KOPT-K1 (cell line): Measurements from ENCODE around the gene MED27.

Source experiments
- H3K27ac ChIP-seq: fragments of 200-600 bp; sonication (generic); 2 replicates; pipeline ENCODE4 v1.5.1; 2016; ENCODE audit warnings: antibody characterized with exemption, mild to moderate bottlenecking, low read depth, low read length; ENCODE audit not compliant: poor library complexity, severe bottlenecking
- H3K36me3 ChIP-seq: fragments of 200-600 bp; sonication (generic); 2 replicates; pipeline ENCODE4 v1.5.1; 2017; ENCODE audit warnings: antibody characterized with exemption, mild to moderate bottlenecking, low read length, moderate library complexity; ENCODE audit not compliant: insufficient read depth
- H3K9me3 ChIP-seq: fragments of 200-600 bp; sonication (generic); 2 replicates; pipeline ENCODE4 v1.5.1; 2017; ENCODE audit warnings: antibody characterized with exemption, low read length, mild to moderate bottlenecking; ENCODE audit not compliant: insufficient read depth, poor library complexity, severe bottlenecking

Gene MED27, protein sequence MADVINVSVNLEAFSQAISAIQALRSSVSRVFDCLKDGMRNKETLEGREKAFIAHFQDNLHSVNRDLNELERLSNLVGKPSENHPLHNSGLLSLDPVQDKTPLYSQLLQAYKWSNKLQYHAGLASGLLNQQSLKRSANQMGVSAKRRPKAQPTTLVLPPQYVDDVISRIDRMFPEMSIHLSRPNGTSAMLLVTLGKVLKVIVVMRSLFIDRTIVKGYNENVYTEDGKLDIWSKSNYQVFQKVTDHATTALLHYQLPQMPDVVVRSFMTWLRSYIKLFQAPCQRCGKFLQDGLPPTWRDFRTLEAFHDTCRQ

DNA sequence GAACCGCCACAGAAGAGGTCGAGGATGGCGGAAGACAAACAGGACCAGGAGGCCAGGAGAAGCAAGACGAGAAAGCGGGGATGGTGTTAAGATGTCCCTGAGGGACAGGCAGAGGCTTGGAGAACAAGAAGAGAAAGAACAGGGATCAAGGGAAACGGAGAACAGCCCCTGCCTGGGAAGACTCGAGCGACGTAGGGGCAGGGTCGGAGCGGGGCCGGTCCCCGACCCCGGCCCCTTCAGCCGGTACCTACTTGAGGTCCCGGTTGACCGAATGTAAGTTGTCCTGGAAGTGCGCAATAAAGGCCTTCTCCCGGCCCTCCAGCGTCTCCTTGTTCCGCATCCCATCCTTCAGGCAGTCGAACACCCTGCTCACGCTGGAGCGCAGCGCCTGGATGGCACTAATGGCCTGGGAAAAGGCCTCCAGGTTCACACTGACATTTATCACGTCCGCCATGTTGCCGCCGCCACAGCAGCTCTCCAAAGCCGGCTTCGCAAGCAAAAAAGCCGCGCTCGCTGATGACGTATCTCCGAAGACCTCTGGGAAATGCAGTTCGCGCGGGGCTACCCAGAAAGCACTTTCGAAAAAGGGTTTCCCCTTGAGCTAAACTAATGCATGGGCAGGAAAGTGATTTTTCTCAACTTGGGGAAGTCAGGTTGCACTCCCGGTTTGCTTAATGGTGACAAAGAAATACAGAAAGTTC lies at the start of gene MED27:
Gene MED27, minus strand, starts transcription at position 477 of the 701 bp plus-strand sequence. Its CDS starts 23 bp downstream, at position 454.
- H3K27ac ChIP-seq: peak within 1 kb of the TSS; percentile 54
- no peaks in the 10 kb centered on the region for H3K9me3 ChIP-seq
- H3K36me3 ChIP-seq: peaks cover 27% of the 10 kb centered on the region

DNA sequence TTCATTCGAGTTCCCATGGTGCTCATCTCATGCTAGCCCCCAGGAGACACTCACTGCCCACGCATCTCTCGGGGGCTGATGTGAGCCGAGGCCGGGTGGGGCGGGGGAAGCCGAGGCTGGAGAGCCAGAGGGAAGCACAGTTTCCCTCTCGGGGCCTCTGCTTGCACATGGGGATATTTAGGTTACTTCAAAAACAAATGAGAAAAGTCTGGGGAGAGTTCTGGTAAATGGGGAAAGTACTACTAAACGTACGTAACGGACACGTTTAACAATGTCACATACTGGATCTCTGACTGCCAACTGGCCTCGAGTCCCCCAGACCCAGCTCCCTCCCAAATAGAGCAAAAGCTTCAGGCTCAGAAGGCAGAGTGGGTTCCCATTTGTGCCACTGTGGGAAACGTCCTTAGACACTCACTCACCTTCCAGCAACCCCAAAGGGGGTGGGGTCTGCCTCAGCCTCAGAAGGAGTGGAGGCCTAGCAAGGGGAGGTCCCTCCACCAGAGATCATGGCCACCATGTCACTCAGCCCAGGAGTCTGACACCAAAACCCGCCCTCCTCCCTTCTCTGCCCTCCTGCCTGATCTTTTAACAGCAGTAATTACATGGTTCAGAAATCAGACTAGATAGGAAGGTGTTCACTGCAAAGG lies 48.3 kb upstream of the MED27 start:
- no peaks in the 10 kb centered on the region for H3K36me3 ChIP-seq
- H3K27ac ChIP-seq: no peak overlapping the region
- no peaks in the 10 kb centered on the region for H3K9me3 ChIP-seq

DNA sequence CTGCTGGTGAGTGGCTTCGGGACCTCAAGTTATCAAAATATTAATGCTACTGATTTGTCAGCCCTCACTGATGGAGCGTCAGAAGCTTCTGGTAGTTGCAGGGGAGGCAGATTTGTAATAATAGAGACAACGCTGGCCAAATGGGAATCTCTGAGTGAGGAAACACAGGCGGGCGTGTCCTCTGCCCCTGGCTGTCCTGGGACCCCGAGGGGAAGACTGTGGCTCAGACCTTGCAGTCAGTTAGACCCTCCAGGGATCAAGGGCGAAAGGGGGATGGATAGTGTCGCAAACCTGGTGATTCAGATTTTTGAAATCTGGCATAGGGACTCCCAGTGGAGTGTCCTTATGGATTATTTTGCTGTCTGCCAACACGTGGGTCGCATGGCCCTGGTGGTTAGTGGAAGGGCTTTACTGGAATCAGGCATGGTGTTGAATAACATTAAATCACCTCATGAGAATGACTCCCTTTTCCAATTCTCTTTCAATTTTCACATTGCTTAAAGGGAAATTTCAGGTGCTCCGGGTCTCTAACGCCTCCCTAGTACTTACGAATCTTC lies 47.1 kb upstream of the MED27 start:
- no peaks in the 10 kb centered on the region for H3K36me3 ChIP-seq
- no peaks in the 10 kb centered on the region for H3K9me3 ChIP-seq
- H3K27ac ChIP-seq: no peak overlapping the region

DNA sequence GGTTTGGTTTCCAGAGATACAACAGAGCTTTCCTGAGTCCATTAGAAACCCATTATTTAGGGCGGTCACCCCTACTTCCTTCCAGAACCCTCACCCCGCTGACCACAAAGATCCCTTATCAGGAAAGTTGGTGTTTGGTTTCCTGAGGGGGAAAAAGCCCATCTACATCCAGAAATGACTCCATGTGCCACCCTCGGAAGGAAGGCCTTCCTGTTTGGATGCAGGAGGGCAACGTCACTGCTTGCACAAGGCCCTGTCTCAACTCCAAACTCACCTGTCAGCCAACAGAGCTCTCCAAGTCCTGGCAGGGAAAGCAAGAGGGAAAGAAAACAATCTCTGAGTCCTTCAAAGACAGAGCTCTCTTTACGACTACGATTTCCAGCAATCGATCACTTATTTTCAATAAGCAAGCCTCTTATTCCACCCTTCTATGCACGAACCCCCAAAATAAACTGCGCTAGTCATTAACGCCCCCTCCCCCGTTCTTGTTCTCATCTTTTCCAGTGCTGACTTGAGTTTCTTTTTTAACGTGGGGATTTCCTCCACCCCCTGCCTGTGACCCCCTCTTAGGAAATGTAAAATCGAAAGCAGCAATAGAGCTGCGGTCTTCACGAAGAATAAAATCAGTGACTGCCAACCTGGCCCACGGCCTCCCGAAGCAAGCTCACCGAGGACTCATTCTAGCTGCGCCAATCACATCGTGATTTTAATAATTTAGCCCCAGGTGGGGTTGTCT lies 46.4 kb upstream of the MED27 start:
- H3K9me3 ChIP-seq: no peaks in the 10 kb centered on the region
- H3K36me3 ChIP-seq: no peaks in the 10 kb centered on the region
- H3K27ac ChIP-seq: no peak overlapping the region

DNA sequence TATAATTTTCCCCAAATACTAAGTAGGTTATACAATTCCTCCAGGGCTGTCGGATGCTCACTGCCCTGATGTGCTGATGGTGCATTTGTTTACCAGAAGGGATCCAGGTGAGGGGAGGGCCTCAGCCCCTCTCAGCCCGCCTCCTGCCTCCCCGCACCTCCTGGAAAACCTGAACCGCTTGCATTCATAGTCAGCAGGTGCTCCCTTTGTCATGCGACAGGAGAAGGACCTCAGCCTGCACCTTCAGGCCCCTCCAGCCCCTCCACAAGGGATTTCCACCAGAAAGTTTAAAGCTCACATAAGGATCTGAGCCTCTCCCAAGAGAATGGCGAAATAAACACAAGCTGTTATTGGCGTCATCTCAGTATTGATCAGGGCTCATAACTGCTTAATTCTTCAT lies 45.7 kb upstream of the MED27 start:
- no peaks in the 10 kb centered on the region for H3K36me3 ChIP-seq
- H3K9me3 ChIP-seq: no peaks in the 10 kb centered on the region
- no peak overlapping the region for H3K27ac ChIP-seq

DNA sequence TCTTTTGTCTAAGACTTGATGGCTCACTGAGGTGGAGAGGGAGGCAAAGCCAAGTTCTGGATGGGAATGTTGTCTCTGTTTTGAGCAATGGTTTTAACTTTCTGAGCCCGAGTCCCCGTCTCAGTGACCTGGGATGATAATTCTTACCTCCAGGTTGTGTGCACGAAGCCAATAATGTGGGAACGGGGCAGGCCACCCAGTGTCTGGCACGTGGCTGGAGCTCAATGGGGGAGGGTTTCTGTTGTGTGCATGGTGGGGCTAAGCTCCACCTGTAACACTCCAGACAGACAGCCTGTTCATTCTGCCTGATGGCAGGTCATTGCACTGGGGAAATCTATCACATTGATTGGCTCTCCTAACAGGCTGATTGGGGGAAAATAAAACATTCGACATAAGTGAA lies 45.1 kb upstream of the MED27 start:
- Histone ChIP-seq H3K36me3 (no peaks in the 10 kb centered on the region), H3K9me3 (no peaks in the 10 kb centered on the region), H3K27ac (no peak overlapping the region)

DNA sequence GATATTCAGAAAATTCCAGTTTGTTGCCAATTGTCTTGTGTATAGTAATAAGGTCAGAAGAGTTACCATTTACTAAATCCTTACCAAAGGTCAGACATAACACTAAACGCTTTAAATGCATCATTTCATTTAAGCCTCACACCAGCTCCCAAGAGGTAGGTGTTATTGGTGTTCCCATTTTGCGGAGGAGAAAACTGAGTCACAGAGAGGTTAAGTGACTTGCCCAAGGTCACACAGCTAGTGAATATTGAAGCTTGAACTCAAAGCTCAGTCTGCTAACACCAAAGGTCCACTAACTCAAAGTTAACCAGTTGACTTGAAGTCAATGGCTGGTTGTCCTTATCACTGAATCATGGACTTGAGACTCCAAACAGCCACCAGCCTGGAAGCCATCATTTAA lies 41.4 kb upstream of the MED27 start:
- Histone ChIP-seq H3K9me3 (no peaks in the 10 kb centered on the region), H3K27ac (no peak overlapping the region), H3K36me3 (no peaks in the 10 kb centered on the region)

DNA sequence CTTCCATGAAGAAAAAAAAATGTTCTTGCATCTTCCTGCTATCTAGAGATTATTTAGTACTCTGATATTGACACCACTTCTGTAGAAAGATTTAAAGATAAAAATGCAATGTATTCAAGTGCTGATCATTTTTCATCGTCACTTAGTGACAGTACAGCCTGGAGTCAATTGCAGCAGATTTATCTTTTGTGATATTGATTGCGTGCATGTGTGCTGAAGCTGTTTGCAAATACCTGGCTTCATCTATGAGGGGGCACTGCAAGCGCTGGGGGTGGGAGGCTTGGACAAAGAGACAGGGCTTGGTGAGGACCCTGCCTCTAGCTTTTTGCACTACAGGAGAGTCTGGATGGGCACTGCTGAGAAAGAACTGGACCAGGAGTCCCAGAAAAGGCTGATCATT lies 38.0 kb upstream of the MED27 start:
- no peaks in the 10 kb centered on the region for H3K36me3 ChIP-seq
- H3K9me3 ChIP-seq: no peaks in the 10 kb centered on the region
- H3K27ac ChIP-seq: no peak overlapping the region

DNA sequence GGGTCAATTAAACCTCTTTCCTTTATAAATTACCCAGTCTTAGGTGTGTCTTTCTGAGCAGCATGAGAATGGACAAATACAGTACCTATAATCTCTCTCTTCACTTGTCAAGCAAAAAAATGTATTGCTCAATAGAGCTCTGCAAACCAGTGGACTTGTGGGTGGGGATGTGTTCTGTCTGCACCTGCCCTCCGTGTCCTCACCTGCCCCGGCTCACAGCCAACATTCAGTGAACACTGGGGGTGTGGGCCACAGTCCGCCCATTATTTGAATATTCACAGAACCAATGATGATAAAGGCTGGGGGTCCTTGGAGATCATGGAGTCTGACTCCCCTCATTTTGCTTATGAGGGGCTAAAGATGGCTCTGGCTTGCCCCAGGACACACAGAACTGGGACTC lies 36.9 kb upstream of the MED27 start:
- H3K9me3 ChIP-seq: no peaks in the 10 kb centered on the region
- no peak overlapping the region for H3K27ac ChIP-seq
- no peaks in the 10 kb centered on the region for H3K36me3 ChIP-seq

DNA sequence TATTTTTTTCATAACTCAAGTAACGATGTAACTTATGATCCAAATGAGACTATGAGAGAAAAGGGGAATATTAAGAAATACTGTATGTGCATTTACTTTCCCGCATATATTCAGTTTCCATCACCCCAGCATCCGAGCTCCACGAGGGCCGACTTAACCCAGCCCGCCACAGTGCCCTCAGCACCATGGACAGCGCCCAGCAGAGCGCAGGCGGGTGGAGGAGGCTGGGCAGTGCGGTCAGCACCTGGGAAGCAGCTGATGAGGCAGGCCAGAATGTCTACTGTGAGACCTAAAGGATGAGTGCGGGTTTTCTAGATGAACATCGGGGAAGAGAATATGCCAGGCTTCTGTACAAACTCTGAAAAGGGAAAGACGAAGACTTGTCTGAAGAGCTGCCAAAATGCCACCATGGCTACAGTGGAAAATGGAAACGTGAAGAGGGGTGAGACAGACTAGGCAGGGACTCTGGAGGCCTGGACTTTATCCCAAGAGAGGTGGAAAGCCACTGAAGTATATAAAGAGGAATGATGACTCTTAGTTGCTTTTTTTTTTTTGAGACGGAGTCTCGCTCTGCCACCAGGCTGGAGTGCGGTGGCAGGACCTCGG lies 34.5 kb upstream of the MED27 start:
- Histone ChIP-seq H3K27ac (no peak overlapping the region), H3K36me3 (no peaks in the 10 kb centered on the region), H3K9me3 (no peaks in the 10 kb centered on the region)

DNA sequence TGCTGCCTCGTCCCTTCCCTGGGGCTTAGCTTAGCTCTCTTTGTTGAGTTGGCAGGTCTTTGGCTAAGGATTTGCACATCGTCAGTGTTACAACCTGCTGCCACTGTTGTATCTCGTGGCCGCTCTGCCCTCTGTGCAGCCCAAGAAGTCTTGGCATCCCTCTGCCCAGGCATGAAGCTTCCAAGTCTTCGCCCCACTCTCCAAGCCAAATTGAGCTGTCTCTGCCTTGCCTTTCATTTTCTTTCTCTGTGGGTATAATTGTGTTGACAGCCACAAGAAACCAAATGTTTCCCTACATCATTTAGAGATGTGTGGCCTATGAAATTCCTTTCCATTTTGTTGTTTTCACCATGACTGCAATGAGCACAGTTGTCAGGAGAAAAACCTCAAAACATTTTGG lies 29.6 kb upstream of the MED27 start:
- Histone ChIP-seq H3K9me3 (no peaks in the 10 kb centered on the region), H3K27ac (no peak overlapping the region), H3K36me3 (no peaks in the 10 kb centered on the region)

DNA sequence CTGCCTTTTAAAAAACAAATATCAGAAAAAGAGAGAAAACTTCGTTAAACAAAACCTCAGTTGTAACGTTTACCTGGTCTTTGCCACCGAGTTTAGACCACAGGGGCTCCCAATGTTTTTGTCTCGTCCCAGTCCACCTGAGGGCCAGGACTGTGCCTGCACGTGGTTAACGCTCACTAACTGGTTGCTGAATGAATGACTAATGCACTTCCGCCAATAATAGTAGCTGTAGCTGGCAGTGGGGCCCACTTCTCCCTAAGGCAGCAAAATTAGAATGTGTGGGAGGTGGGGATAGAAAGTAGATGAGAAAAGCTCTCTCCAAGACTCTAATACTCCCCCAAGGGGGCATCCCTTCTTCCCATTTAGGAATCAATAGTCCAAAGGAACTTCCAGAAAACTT lies 29.1 kb upstream of the MED27 start:
- no peak overlapping the region for H3K27ac ChIP-seq
- no peaks in the 10 kb centered on the region for H3K9me3 ChIP-seq
- H3K36me3 ChIP-seq: no peaks in the 10 kb centered on the region

DNA sequence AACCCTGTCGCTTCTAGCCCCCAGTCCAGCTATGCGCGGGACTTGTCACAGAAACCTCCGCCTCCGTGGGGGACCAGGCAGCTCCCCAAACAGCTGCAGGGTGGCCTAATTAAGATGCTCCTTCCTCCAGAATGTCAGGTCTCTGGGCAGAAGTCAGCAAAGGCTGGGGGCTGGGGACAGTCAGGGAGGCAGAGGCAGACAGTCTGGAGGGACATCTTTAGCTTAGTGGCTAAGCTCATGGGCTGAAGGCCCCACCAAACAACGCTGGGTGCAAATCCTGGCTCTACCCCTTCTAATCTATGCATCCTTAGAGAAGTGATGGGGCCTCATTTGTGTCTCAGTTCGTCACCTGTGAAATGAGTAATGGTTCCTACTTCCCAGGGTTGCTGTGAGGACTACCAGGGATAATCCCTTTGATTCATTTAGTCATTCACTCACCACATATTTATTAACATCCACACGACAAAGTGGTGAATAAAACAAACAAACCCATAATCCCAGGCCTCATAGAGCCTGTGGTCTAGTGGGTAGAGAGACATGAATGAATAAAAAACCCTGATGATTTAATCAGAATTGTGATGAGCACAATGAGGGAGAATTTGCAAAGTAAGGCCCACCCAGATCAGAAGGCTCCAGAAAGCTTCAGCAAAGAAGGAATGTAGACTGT lies 20.2 kb upstream of the MED27 start:
- Histone ChIP-seq H3K9me3 (no peaks in the 10 kb centered on the region), H3K27ac (no peak overlapping the region), H3K36me3 (no peaks in the 10 kb centered on the region)

DNA sequence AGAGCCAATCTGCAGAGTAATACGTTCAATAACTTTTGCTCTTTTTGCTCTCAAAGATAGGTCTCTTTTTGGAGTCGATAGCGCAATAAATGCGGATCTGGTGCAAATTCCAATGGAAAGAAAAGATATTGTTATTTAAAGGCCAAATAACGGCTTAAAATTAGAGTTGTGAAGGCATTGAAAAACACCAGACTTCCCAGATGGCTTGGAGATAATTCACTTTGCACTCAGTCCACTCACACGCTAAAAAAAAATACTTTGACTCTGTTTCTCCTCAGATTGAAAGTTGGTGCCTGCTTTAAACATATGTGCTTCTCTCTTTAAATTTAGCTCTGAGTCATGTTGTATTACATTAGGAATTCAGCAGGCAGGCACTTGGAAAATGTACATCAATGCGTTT lies 19.5 kb upstream of the MED27 start:
- no peak overlapping the region for H3K27ac ChIP-seq
- no peaks in the 10 kb centered on the region for H3K36me3 ChIP-seq
- H3K9me3 ChIP-seq: no peaks in the 10 kb centered on the region
